ENCODE results near the gene SLC17A9.
"Not testable (repeated sequence)": the region's sequence is repeated elsewhere in the genome, so short reads cannot be mapped to it uniquely, and the experiment has no call there.

SLC17A9 gene

GRCh38 chr20:62920039-62920645 is 32.4 kb upstream of the SLC17A9 start:
- no peak for DNase-seq (ENCODE audit: low read depth, low spot score)

GRCh38 chr20:62921119-62921687 is 31.3 kb upstream of the SLC17A9 start:
- DNase-seq (ENCODE audit: low read depth, low spot score): no peak

- no peak for DNase-seq (ENCODE audit: low read depth, low spot score)
Measured at GRCh38 chr20:62922451-62922921, 30.0 kb upstream of the SLC17A9 start.

- not testable (repeated sequence) for DNase-seq (ENCODE audit: low read depth, low spot score)
Measured at GRCh38 chr20:62923059-62923668, 29.3 kb upstream of the SLC17A9 start.

- no peak for DNase-seq (ENCODE audit: low read depth, low spot score)
Measured at GRCh38 chr20:62923669-62924441, 28.7 kb upstream of the SLC17A9 start.

GRCh38 chr20:62924442-62925075 is 27.9 kb upstream of the SLC17A9 start:
- no peak for DNase-seq (ENCODE audit: low read depth, low spot score)

GRCh38 chr20:62925076-62925419 is 27.5 kb upstream of the SLC17A9 start:
- no peak for DNase-seq (ENCODE audit: low read depth, low spot score)

GRCh38 chr20:62925420-62926228 is 26.9 kb upstream of the SLC17A9 start:
- DNase-seq (ENCODE audit: low read depth, low spot score): no peak

- no peak for DNase-seq (ENCODE audit: low read depth, low spot score)
Measured at GRCh38 chr20:62926229-62927127, 26.0 kb upstream of the SLC17A9 start, which contains the start of gene DIDO1. Gene DIDO1 (minus strand): TSS chr20:62926505.

GRCh38 chr20:62927128-62927705 is 25.3 kb upstream of the SLC17A9 start:
- DNase-seq (ENCODE audit: low read depth, low spot score): no peak

- DNase-seq (ENCODE audit: low read depth, low spot score): peak; percentile 80
Measured at GRCh38 chr20:62928246-62928939, 24.1 kb upstream of the SLC17A9 start.

GRCh38 chr20:62929051-62929538 is 23.4 kb upstream of the SLC17A9 start:
- peak; percentile 78 for DNase-seq (ENCODE audit: low read depth, low spot score)

GRCh38 chr20:62931464-62931863 is 21.0 kb upstream of the SLC17A9 start:
- no peak for DNase-seq (ENCODE audit: low read depth, low spot score)

GRCh38 chr20:62933966-62934365 is 18.5 kb upstream of the SLC17A9 start:
- DNase-seq (ENCODE audit: low read depth, low spot score): no peak

- no peak for DNase-seq (ENCODE audit: low read depth, low spot score)
Measured at GRCh38 chr20:62935204-62935967, 17.1 kb upstream of the SLC17A9 start.

- no peak for DNase-seq (ENCODE audit: low read depth, low spot score)
Measured at GRCh38 chr20:62935968-62936585, 16.4 kb upstream of the SLC17A9 start.

GRCh38 chr20:62937268-62938104 is 15.0 kb upstream of the SLC17A9 start:
- peak; percentile 80 for DNase-seq (ENCODE audit: low read depth, low spot score)
